ENCODE measurements around the gene GGTA1.
"Not testable (repeated sequence)": the region's sequence is repeated elsewhere in the genome, so short reads cannot be mapped to it uniquely, and the experiment has no call there.

Gene GGTA1

DNA sequence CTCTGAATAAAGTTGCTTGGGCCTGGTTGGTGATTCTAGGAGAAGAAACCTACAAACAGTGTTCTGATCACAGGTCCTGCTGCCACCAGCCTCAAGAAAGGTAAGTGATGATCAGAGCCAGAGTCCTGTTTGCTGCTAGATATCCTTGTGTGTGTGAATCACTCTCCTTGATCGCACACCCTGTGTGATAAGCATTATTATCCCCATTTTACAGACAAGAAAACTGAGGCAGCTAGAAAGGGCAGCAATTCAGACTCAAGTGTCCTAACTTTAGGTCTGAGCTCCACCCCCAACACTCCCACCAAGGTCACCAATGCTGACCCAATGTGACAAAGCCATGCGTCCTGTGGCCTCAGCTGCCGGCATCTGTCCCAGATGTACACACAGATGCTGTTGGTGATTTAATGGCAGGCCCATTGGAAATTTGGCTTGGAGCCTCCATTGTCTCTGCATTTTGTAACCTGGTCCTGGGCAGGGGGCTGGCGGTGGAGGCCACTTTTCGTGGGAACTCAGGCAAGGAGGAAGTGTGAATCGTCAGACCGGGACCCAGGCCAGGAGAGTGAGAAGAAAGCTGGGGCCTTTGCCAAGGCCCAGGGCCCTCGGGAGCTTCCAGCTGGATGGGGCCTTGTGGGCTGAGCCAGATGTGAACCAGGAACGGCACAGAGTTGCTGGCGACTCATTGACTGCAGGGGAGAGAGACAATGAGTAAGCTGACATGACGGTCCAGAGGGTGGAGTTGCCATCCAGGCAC, 29.8 kb upstream of the GGTA1 start:
- Histone ChIP-seq H3K4me1 (ENCODE audit: control insufficient read depth in 1 of 2, insufficient read depth in 2 of 2, low read length in 2 of 2) (no peaks in the 10 kb centered on the region), H3K4me3 (ENCODE audit: low read depth in 1 of 2, low read length in 2 of 2) (no peak overlapping the region), H3K9ac (ENCODE audit: low read depth in 1 of 2, low read length in 2 of 2) (no peak overlapping the region), H3K9me3 (ENCODE audit: control insufficient read depth in 1 of 2, low read length in 2 of 2) (no peaks in the 10 kb centered on the region), H3K36me3 (ENCODE audit: control insufficient read depth in 1 of 2, insufficient read depth in 2 of 2, low read length in 2 of 2) (no peaks in the 10 kb centered on the region), H3K27ac (ENCODE audit: low read depth, low read length) (no peak overlapping the region), H3K27me3 (ENCODE audit: control insufficient read depth in 1 of 2, insufficient read depth in 2 of 2, low read length in 2 of 2) (no peaks in the 10 kb centered on the region)

DNA sequence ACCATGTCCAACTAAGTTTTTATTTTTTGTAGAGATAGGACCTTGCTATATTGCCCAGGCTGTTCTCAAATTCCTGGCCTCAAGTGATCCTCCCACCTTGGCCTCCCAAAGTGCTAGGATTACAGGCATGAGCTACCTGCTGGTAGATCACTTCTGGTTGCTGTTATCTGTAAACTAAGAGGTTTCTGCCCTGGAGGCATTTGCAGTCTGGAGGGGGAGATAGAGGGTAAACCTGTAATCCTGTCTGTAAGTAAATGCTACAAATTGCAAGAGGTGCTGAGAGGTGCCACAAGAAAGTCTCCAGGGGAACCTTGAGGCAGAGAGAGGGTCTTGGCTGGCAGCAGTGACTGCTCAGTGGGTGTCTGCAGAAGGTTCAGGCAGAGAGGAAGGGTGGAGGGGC, 29.0 kb upstream of the GGTA1 start:
- H3K27ac ChIP-seq (ENCODE audit: low read depth, low read length): no peak overlapping the region

DNA sequence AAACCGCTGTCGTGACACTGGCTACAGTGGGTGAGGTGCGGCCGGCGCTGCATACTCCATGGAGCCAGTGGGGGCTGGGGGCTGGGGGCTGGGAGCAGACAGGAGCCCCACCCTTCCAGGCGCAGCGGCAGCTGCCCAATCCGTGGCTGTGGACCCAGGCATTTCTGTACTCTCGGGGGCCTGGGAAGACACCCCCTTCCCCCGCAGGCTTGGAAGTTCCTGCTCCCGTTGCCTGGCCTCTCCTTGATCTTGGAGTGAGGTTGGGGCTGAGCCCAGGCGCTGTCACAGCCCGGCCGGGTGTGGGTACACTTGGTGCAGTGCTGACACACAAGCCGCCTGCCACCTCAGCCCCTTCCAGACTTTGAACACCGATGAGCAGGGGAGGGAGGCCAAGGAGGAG, 27.7 kb upstream of the GGTA1 start:
- Histone ChIP-seq H3K27ac (ENCODE audit: low read depth, low read length) (no peak overlapping the region), H3K27me3 (ENCODE audit: control insufficient read depth in 1 of 2, insufficient read depth in 2 of 2, low read length in 2 of 2) (no peaks in the 10 kb centered on the region), H3K4me3 (ENCODE audit: low read depth in 1 of 2, low read length in 2 of 2) (no peak overlapping the region), H3K36me3 (ENCODE audit: control insufficient read depth in 1 of 2, insufficient read depth in 2 of 2, low read length in 2 of 2) (no peaks in the 10 kb centered on the region), H3K4me1 (ENCODE audit: control insufficient read depth in 1 of 2, insufficient read depth in 2 of 2, low read length in 2 of 2) (no peaks in the 10 kb centered on the region), H3K9ac (ENCODE audit: low read depth in 1 of 2, low read length in 2 of 2) (no peak overlapping the region), H3K9me3 (ENCODE audit: control insufficient read depth in 1 of 2, low read length in 2 of 2) (no peaks in the 10 kb centered on the region)

More for the DNA sequence above, 29.0 kb upstream of the GGTA1 start:
- no peak overlapping the region for H3K9ac ChIP-seq (ENCODE audit: low read depth in 1 of 2, low read length in 2 of 2)
- no peaks in the 10 kb centered on the region for H3K9me3 ChIP-seq (ENCODE audit: control insufficient read depth in 1 of 2, low read length in 2 of 2)
- H3K27me3 ChIP-seq (ENCODE audit: control insufficient read depth in 1 of 2, insufficient read depth in 2 of 2, low read length in 2 of 2): no peaks in the 10 kb centered on the region
- H3K36me3 ChIP-seq (ENCODE audit: control insufficient read depth in 1 of 2, insufficient read depth in 2 of 2, low read length in 2 of 2): no peaks in the 10 kb centered on the region
- H3K4me1 ChIP-seq (ENCODE audit: control insufficient read depth in 1 of 2, insufficient read depth in 2 of 2, low read length in 2 of 2): no peaks in the 10 kb centered on the region
- H3K4me3 ChIP-seq (ENCODE audit: low read depth in 1 of 2, low read length in 2 of 2): no peak overlapping the region

DNA sequence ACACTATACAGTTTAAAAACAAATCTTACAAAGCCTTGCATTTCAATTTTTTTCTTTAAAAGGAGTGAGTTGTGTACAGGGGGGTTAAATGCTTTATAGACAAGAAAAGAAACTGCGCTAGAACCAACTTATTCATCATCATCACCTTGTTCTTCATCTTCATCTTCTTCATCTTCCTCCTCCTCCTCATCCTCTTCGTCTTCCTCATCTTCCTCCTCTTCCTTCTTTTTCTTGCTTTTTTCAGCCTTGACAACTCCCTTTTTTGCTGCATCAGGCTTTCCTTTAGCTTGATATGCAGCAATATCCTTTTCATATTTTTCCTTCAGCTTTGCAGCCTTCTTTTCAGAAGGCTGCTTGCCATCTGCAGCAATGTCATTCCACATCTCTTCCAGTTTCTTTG, 20.0 kb upstream of the GGTA1 start:
- not testable (repeated sequence) for H3K9me3 ChIP-seq (ENCODE audit: control insufficient read depth in 1 of 2, low read length in 2 of 2); H3K27ac ChIP-seq (ENCODE audit: low read depth, low read length); H3K4me1 ChIP-seq (ENCODE audit: control insufficient read depth in 1 of 2, insufficient read depth in 2 of 2, low read length in 2 of 2); H3K36me3 ChIP-seq (ENCODE audit: control insufficient read depth in 1 of 2, insufficient read depth in 2 of 2, low read length in 2 of 2); H3K9ac ChIP-seq (ENCODE audit: low read depth in 1 of 2, low read length in 2 of 2); H3K4me3 ChIP-seq (ENCODE audit: low read depth in 1 of 2, low read length in 2 of 2); H3K27me3 ChIP-seq (ENCODE audit: control insufficient read depth in 1 of 2, insufficient read depth in 2 of 2, low read length in 2 of 2)

DNA sequence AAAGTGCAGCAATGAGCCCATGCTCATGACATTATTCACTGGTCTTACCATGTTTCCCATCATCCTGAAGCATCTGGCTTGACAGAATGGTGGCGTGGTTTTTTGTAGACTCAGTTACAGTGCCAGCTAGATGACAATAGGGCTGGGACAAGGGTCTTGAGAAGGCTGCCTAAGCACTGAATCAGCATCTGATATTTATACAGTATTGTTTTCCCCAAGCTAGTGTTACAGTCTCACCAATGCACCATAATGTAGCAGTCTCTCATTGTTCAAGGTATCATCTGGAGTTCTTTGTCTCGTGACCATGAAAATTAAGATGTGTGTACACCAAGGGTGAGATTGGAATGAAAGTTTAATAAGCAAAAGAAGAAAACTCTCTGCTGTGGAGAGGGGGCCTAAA, 19.0 kb upstream of the GGTA1 start:
- Histone ChIP-seq H3K4me3 (ENCODE audit: low read depth in 1 of 2, low read length in 2 of 2) (no peak overlapping the region), H3K9ac (ENCODE audit: low read depth in 1 of 2, low read length in 2 of 2) (no peak overlapping the region), H3K27ac (ENCODE audit: low read depth, low read length) (no peak overlapping the region), H3K4me1 (ENCODE audit: control insufficient read depth in 1 of 2, insufficient read depth in 2 of 2, low read length in 2 of 2) (no peaks in the 10 kb centered on the region), H3K27me3 (ENCODE audit: control insufficient read depth in 1 of 2, insufficient read depth in 2 of 2, low read length in 2 of 2) (no peaks in the 10 kb centered on the region), H3K36me3 (ENCODE audit: control insufficient read depth in 1 of 2, insufficient read depth in 2 of 2, low read length in 2 of 2) (no peaks in the 10 kb centered on the region), H3K9me3 (ENCODE audit: control insufficient read depth in 1 of 2, low read length in 2 of 2) (no peaks in the 10 kb centered on the region)

DNA sequence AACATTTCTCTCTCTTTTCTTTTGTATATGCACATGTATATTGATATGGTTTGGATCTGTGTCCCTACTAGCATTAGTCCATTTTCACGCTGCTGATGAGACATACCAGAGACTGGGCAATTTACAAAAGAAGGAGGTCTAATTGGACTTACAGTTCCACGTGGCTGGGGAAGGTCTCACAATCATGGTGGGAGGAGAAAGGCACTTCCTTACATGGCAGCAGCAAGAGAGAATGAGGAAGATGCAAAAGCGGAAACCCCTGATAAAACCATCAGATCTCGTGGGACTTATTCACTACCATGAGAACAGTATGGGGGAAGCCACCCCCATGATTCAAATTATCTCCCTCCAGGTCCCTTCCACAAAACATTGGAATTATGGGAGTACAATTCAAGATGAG, 13.5 kb upstream of the GGTA1 start:
- not testable (repeated sequence) for H3K36me3 ChIP-seq (ENCODE audit: control insufficient read depth in 1 of 2, insufficient read depth in 2 of 2, low read length in 2 of 2); H3K27ac ChIP-seq (ENCODE audit: low read depth, low read length); H3K27me3 ChIP-seq (ENCODE audit: control insufficient read depth in 1 of 2, insufficient read depth in 2 of 2, low read length in 2 of 2); H3K4me3 ChIP-seq (ENCODE audit: low read depth in 1 of 2, low read length in 2 of 2); H3K9me3 ChIP-seq (ENCODE audit: control insufficient read depth in 1 of 2, low read length in 2 of 2); H3K4me1 ChIP-seq (ENCODE audit: control insufficient read depth in 1 of 2, insufficient read depth in 2 of 2, low read length in 2 of 2); H3K9ac ChIP-seq (ENCODE audit: low read depth in 1 of 2, low read length in 2 of 2)

DNA sequence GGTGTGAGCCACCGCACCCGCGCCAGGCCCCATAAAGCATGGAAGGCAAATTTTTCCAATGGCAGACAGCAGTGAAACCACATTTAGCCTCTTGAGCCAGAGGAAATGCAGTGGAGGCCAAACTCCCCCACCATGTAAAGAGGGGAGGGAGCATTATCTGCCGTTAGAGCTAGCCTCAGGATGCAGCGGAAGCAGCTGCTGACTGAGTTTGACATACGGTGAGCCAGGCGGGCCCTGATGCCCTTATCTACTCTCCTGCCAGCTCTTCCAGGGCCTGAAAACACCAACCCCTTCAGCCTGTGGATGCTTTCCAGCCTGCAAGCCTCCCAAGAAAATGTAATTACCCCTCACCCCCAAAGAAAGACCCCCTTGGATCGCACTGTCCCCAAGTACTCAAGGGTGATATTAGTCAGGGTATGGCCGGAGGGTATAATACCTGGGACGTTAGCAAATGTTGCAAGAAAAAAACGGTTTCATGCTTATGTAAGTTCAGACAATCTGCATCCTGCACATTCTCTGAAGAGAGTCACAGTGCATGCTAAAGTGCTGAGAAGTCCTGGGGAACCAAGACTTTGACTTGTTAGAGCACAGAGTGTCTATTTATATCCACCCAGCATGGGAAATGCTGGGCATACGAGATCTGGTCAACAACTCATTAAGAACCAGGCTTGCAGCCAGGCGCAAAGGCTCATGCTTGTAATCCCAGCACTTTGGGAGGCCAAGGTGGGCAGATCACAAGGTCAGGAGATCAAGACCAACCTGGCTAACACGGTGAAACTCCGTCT, 11.3 kb upstream of the GGTA1 start:
- no peaks in the 10 kb centered on the region for H3K9me3 ChIP-seq (ENCODE audit: control insufficient read depth in 1 of 2, low read length in 2 of 2)
- no peaks in the 10 kb centered on the region for H3K4me1 ChIP-seq (ENCODE audit: control insufficient read depth in 1 of 2, insufficient read depth in 2 of 2, low read length in 2 of 2)
- no peak overlapping the region for H3K27ac ChIP-seq (ENCODE audit: low read depth, low read length)
- H3K4me3 ChIP-seq (ENCODE audit: low read depth in 1 of 2, low read length in 2 of 2): no peak overlapping the region
- H3K9ac ChIP-seq (ENCODE audit: low read depth in 1 of 2, low read length in 2 of 2): no peak overlapping the region
- H3K27me3 ChIP-seq (ENCODE audit: control insufficient read depth in 1 of 2, insufficient read depth in 2 of 2, low read length in 2 of 2): no peaks in the 10 kb centered on the region
- H3K36me3 ChIP-seq (ENCODE audit: control insufficient read depth in 1 of 2, insufficient read depth in 2 of 2, low read length in 2 of 2): no peaks in the 10 kb centered on the region

DNA sequence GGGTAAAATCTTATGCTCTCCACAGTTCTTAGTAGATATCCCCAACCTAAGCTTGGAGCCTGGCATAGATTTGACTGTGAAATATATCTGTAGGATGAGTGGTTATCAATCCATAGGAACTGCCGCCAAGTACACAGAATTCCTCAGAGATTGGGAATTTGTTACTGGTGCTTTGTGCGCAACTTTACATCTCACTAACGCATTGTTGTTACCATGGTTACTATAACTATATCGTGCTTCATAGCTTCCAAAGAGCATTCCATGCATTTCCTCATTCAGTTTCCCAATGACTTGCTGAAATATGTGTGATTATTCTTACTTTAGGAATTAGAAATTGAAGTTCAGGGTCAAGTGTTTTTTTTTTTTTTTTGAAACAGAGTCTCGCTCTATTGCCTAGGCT, 9.5 kb upstream of the GGTA1 start:
- Histone ChIP-seq H3K27ac (ENCODE audit: low read depth, low read length) (no peak overlapping the region), H3K9me3 (ENCODE audit: control insufficient read depth in 1 of 2, low read length in 2 of 2) (no peaks in the 10 kb centered on the region), H3K36me3 (ENCODE audit: control insufficient read depth in 1 of 2, insufficient read depth in 2 of 2, low read length in 2 of 2) (no peaks in the 10 kb centered on the region), H3K9ac (ENCODE audit: low read depth in 1 of 2, low read length in 2 of 2) (no peak overlapping the region), H3K4me1 (ENCODE audit: control insufficient read depth in 1 of 2, insufficient read depth in 2 of 2, low read length in 2 of 2) (no peaks in the 10 kb centered on the region), H3K4me3 (ENCODE audit: low read depth in 1 of 2, low read length in 2 of 2) (no peak overlapping the region), H3K27me3 (ENCODE audit: control insufficient read depth in 1 of 2, insufficient read depth in 2 of 2, low read length in 2 of 2) (peaks cover 0 to 3% of the 10 kb centered on the region in 2 donors)

DNA sequence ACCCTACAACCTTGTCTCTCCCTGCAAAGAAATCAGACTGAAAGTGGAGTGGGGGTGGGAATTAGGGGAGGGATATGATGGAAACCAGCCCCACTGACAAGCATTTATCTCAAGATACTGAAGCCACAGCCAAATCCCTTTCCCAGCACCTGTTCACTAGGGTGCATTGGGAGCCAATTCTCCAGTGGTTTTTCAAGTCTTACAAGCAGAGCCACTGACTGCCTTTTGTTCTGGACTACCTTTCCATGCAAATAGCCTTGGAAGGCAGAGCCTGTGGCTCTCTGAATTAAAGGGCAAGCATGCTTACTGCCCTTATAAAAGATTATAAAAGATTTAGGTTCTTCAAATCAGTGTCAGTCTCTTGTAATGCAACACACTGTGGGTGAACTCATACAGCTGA, 8.8 kb upstream of the GGTA1 start:
- Histone ChIP-seq H3K9ac (ENCODE audit: low read depth in 1 of 2, low read length in 2 of 2) (no peak overlapping the region), H3K36me3 (ENCODE audit: control insufficient read depth in 1 of 2, insufficient read depth in 2 of 2, low read length in 2 of 2) (no peaks in the 10 kb centered on the region), H3K9me3 (ENCODE audit: control insufficient read depth in 1 of 2, low read length in 2 of 2) (no peaks in the 10 kb centered on the region), H3K4me3 (ENCODE audit: low read depth in 1 of 2, low read length in 2 of 2) (no peak overlapping the region), H3K27me3 (ENCODE audit: control insufficient read depth in 1 of 2, insufficient read depth in 2 of 2, low read length in 2 of 2) (peaks cover 0 to 3% of the 10 kb centered on the region in 2 donors), H3K4me1 (ENCODE audit: control insufficient read depth in 1 of 2, insufficient read depth in 2 of 2, low read length in 2 of 2) (no peaks in the 10 kb centered on the region), H3K27ac (ENCODE audit: low read depth, low read length) (no peak overlapping the region)

DNA sequence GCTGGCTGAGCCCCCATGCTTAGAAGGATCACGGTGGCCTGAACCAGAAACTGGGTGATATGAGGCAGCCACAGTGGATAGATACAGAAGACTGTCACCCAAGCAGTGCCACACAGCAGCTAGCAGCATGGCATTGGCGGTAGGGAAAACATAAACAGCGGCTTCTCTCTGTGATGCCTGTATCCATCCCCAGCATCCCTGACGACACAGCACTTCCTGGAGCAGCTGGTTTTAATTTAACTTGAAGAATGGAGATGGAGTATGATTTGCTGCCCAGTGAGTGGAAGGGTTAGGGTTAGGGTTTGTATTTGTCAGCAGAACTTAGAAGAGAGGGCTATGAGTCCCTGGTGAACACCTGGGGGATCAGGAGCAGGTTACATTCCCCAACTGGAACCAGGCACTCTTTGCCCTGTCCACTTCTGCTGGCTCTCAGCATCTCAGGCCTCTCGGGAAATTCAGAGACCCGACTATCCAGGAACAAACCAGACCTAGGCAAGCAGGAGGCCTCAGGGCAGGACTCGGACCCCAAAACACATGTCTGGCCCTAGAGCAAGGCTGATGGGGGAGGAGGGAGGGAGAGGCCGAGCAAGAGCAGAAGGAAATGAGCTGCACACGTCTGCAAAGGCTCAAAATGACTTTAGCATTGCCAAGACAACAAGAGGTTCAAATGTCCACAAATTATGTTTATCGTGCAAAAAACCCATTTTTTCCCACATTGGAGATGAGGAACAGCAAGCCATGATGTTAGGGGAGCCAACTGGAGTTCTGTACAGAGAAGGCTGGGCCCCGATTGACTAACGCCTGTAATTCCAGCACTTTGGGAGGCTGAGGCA, 6.5 kb upstream of the GGTA1 start:
- peaks cover 0 to 8% of the 10 kb centered on the region in 2 donors for H3K27me3 ChIP-seq (ENCODE audit: control insufficient read depth in 1 of 2, insufficient read depth in 2 of 2, low read length in 2 of 2)
- H3K27ac ChIP-seq (ENCODE audit: low read depth, low read length): no peak overlapping the region
- H3K4me1 ChIP-seq (ENCODE audit: control insufficient read depth in 1 of 2, insufficient read depth in 2 of 2, low read length in 2 of 2): no peaks in the 10 kb centered on the region
- no peaks in the 10 kb centered on the region for H3K36me3 ChIP-seq (ENCODE audit: control insufficient read depth in 1 of 2, insufficient read depth in 2 of 2, low read length in 2 of 2)
- H3K4me3 ChIP-seq (ENCODE audit: low read depth in 1 of 2, low read length in 2 of 2): no peak overlapping the region
- H3K9ac ChIP-seq (ENCODE audit: low read depth in 1 of 2, low read length in 2 of 2): no peak overlapping the region
- H3K9me3 ChIP-seq (ENCODE audit: control insufficient read depth in 1 of 2, low read length in 2 of 2): no peaks in the 10 kb centered on the region
